Adrenal gland (tissue), 12 donors: ENCODE measurements around the gene LARGE1. TPM values are rescaled to one million over a fixed set of nuclear protein-coding genes. Genes with fewer than 3 reads are reported as not detected.

Experiments
- DNase-seq, 7 donors: peaks; one replicate each; pipeline ENCODE4 v3.0.0-alpha.2; 2019 to 2020
- H3K27ac ChIP-seq, 5 donors: fragments of 200-600 bp; sonication (generic) in 4 of 5; 1 replicate in 3 of 5; 2 replicates in 2 of 5; pipeline versions ENCODE4 v1.5.1 to v1.8.0; 2016 to 2020; ENCODE audit warnings: mild to moderate bottlenecking in 1 of 5
- H3K27me3 ChIP-seq: fragments of 200-600 bp; 2 replicates; pipeline ENCODE4 v1.8.0; 2021
- H3K36me3 ChIP-seq, 2 donors: fragments of 200-600 bp; replicated peaks in 1 of 2; 1 replicate in 1 of 2; 2 replicates in 1 of 2; pipeline versions ENCODE4 v1.5.1 to v1.8.0; 2018 to 2022
- H3K4me1 ChIP-seq, 2 donors: fragments of 200-600 bp; replicated peaks in 1 of 2; 1 replicate in 1 of 2; 2 replicates in 1 of 2; pipeline versions ENCODE4 v1.5.1 to v1.8.0; 2018 to 2021
- H3K4me3 ChIP-seq, 4 donors: fragments of 200-600 bp; sonication (generic) in 3 of 4; one replicate each; pipeline ENCODE4 v1.5.1; 2016 to 2018
- H3K9me3 ChIP-seq, 3 donors: fragments of 200-600 bp; sonication (generic) in 1 of 3; replicated peaks in 1 of 3; 1 replicate in 2 of 3; 2 replicates in 1 of 3; pipeline versions ENCODE4 v1.5.1 to v1.8.0; 2016 to 2021
- POLR2A ChIP-seq, 2 donors: fragments of 450-650 bp; IDR thresholded peaks; one replicate each; pipeline ENCODE4 v1.6.1; 2017; ENCODE audit warnings: antibody characterized with exemption in 2 of 2, mild to moderate bottlenecking in 2 of 2, moderate library complexity in 1 of 2
- WGBS, 4 donors: extraction: QIAGEN DNeasy Blood & Tissue Kit in 2 of 4; methylation state at CpG; one replicate each; pipeline versions ENCODE4 v1.1.5 to v1.1.7; 2013 to 2017; 5-methylcytosine and 5-hydroxymethylcytosine counted together
- intact Hi-C, 2 donors: fragments of 100-400 bp; cut with DNase I; formaldehyde crosslinking; loops; one replicate each; pipeline versions ENCODE4 v1.14.1 to v1.15.0; 2022 to 2023
- polyA plus RNA-seq, 3 donors: library from polyadenylated mRNA; stranded (reverse); fragments of 200-250 nt in 2 of 3; fragments of 350-450 nt in 1 of 3; fragmentation: Illumina TruSeq in 1 of 3; extraction: RNeasy Lipid Tissue Mini Kit (QIAGEN cat#74804) in 1 of 3; gene quantifications; one replicate each; pipeline ENCODE4 v1.2.3, GENCODE V29; 2013 to 2014
- total RNA-seq, 9 donors: library from RNA; depleted of rRNA in 4 of 9; stranded (reverse); fragments of >200 nt in 4 of 9; fragments of 120-200 nt in 1 of 9; fragmentation: NEBNext Ultra II Directional in 1 of 9; extraction: Animal tissue kit (Norgen Biotek cat#: 25700) in 1 of 9; gene quantifications; one replicate each; pipeline versions ENCODE4 v1.1.0 to v1.2.4, GENCODE V29; 2013 to 2023
- TF ChIP-seq, protein P1 (sequence below), 6 experiments: fragments of 450-650 bp in 4 of 6; fragments of 200-600 bp in 2 of 6; sonication (generic) in 1 of 6; IDR thresholded peaks; 1 replicate in 5 of 6; 2 replicates in 1 of 6; pipeline versions ENCODE4 v1.5.1 to v1.8.0; 2016 to 2021; ENCODE audit warnings: antibody characterized with exemption in 6 of 6, mild to moderate bottlenecking in 2 of 6, moderate library complexity in 1 of 6
- donor health status: healthy with polysubstance abuse.
- donor health status: Bipolar disorder and iron deficiency.
- donor health status: DM: yes; HTN: yes; CAD: no.
- donor health status: DM: no; HTN: no; CAD: no.
- donor health status: DM: no; HTN: no; CAD: no.
- donor health status: DM: yes; HTN: yes; CAD: no.

Gene LARGE1
- total and polyA plus RNA-seq, 12 donors, result 3.4 to 67.6 (median 30.6) TPM

DNA sequence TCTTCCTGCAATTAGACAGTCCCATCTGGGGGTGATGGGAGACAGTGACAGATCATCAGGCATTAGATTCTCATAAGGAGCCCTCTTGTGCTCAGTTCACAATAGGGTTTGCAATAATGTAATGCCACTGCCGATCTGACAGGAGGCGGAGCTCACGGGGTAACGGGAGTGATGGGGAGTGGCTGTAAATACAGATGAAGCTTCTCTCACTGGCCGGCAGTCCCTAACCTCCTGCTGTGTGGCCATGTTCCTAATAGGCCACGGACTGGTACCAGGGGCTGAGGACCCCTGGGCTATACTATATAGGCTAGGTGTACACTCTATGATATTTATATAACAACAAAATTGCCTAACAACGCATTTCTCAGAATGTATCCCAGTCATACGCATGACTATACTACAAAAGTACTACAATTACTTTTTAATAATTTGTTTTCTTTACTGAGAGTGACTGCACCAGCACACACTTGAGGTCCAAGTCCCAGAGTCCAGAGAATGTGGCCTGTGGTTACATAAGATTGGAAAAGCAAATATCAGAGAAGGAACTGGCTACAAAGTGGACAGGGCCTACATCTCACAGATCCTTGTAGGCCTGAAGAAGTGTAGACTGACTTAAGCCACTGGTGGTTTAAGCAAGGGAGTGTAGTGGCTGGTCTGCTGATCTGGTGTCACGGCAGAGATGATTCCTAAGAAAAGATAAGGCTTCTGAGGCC lies 200.0 kb downstream of the LARGE1 start:
- 83 to 93% (median 86%) methylated on average over 8 to 9 of the region's 9 CpGs for WGBS, 4 donors
- intact Hi-C loops, result no loop called here
- no peaks in the 10 kb centered on the region for H3K9me3 ChIP-seq
- no peaks in the 10 kb centered on the region for H3K4me1 ChIP-seq
- no peak for TF ChIP-seq POLR2A (IDR thresholded peaks at IDR 0.05)
- TF ChIP-seq, protein P1, sequence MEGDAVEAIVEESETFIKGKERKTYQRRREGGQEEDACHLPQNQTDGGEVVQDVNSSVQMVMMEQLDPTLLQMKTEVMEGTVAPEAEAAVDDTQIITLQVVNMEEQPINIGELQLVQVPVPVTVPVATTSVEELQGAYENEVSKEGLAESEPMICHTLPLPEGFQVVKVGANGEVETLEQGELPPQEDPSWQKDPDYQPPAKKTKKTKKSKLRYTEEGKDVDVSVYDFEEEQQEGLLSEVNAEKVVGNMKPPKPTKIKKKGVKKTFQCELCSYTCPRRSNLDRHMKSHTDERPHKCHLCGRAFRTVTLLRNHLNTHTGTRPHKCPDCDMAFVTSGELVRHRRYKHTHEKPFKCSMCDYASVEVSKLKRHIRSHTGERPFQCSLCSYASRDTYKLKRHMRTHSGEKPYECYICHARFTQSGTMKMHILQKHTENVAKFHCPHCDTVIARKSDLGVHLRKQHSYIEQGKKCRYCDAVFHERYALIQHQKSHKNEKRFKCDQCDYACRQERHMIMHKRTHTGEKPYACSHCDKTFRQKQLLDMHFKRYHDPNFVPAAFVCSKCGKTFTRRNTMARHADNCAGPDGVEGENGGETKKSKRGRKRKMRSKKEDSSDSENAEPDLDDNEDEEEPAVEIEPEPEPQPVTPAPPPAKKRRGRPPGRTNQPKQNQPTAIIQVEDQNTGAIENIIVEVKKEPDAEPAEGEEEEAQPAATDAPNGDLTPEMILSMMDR (IDR thresholded peaks at IDR 0.05), result no peak
- no peak for DNase-seq
- H3K27ac ChIP-seq, result no peak overlapping the region
- no peaks in the 10 kb centered on the region for H3K36me3 ChIP-seq
- H3K27me3 ChIP-seq, result no peaks in the 10 kb centered on the region
- H3K4me3 ChIP-seq, result no peak overlapping the region

GRCh38 chr22:33717694-33718396 lies 202.4 kb downstream of the LARGE1 start:
- DNase-seq, result no peak
- H3K27me3 ChIP-seq, result no peaks in the 10 kb centered on the region
- H3K27ac ChIP-seq, result no peak overlapping the region
- no peaks in the 10 kb centered on the region for H3K4me1 ChIP-seq
- no peaks in the 10 kb centered on the region for H3K9me3 ChIP-seq
- H3K4me3 ChIP-seq, result no peak overlapping the region
- H3K36me3 ChIP-seq, result no peaks in the 10 kb centered on the region
- 93 to 97% (median 96%) methylated on average over 5 of the region's 5 CpGs for WGBS, 4 donors
- intact Hi-C loops, result no loop called here
- TF ChIP-seq, protein P1 (IDR thresholded peaks at IDR 0.05), result no peak
- no peak for TF ChIP-seq POLR2A (IDR thresholded peaks at IDR 0.05)

DNA sequence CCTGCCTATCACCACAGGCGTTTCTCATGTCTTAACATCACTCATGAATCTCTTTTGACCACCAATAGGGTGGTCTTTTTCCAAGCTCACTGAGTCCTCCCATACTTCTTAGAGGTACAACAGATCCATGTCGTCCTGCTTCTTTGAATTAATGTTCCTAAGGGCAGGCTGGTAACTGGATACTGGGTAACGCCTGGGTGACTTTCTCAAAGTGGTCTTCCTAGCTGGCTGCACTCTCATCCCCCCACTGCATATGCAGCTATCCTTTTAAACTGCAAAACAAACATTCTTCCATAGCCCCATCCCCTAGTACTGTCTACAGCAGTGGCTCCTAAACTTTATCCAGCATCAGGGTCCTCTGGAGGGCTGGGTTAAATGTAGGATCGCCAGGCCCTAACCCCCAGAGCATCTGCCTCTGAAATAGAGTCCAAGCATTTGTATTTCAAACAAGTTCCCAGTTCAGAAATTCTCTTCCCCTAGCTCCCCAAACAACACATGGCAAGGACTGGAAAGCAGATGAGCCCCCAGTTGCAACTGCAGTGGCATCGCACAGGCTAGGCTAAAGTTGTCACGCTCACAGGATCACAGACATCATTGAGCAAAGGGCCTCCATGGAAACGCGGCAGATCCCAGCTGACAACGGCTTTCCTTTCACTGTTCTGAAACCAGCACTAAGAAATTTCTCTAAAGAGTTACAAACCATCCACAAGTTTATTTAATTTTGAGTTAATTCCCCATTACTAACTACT lies 204.9 kb downstream of the LARGE1 start:
- Histone ChIP-seq H3K9me3 (no peaks in the 10 kb centered on the region), H3K36me3 (no peaks in the 10 kb centered on the region), H3K27me3 (no peaks in the 10 kb centered on the region), H3K4me3 (no peak overlapping the region), H3K27ac (no peak overlapping the region), H3K4me1 (no peaks in the 10 kb centered on the region)
- no peak for TF ChIP-seq POLR2A (IDR thresholded peaks at IDR 0.05)
- TF ChIP-seq, protein P1 (IDR thresholded peaks at IDR 0.05), result no peak
- 84 to 98% (median 91%) methylated on average over 8 to 9 of the region's 9 CpGs for WGBS, 4 donors
- intact Hi-C loops, result no loop called here
- no peak for DNase-seq

DNA sequence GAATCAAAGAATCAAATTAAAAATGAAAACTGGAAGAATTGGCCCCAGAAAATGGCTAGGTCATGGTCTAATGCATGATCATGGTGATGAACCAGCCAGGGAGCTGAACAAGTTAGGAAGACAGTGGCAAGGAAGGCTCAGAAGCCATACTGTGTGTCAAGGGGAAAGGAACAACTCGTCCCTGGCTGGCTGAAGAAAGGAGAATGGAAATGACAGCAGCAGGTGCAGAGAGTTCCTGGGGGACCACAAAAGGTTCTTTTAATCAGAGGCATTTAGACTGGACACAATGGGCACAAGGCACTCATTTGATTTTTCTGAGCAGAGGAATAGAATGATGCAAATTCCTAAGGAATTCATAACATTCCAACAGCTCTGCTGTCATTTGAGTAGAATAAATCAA lies 209.9 kb downstream of the LARGE1 start:
- 68 to 87% (median 78%) methylated on average over 1 of the region's 1 CpG for WGBS, 4 donors
- H3K9me3 ChIP-seq, result no peaks in the 10 kb centered on the region
- no peak for TF ChIP-seq POLR2A (IDR thresholded peaks at IDR 0.05)
- TF ChIP-seq, protein P1 (IDR thresholded peaks at IDR 0.05), result no peak
- H3K4me1 ChIP-seq, result no peaks in the 10 kb centered on the region
- no peak overlapping the region for H3K4me3 ChIP-seq
- no peaks in the 10 kb centered on the region for H3K36me3 ChIP-seq
- no peaks in the 10 kb centered on the region for H3K27me3 ChIP-seq
- no peak for DNase-seq
- no peak overlapping the region for H3K27ac ChIP-seq
- intact Hi-C loops, result no loop called here
